HG02970 (cell line): ENCODE measurements around the gene TRAF6.
A peak's percentile ranks its signal among the peaks of the same experiment; 100 is the strongest.
"Not testable (repeated sequence)": the region's sequence is repeated elsewhere in the genome, so short reads cannot be mapped to it uniquely, and the experiment has no call there.

Experiments
- ATAC-seq: cut with Tn5 transposase; IDR thresholded peaks from one replicate; pipeline ENCODE4 v1.9.1; 2021; ENCODE audit warnings: mild to moderate bottlenecking, moderate library complexity, moderate number of reproducible peaks; ENCODE audit not compliant: unreplicated experiment, low FRiP score

The TRAF6 gene

GRCh38 chr11:36509694-36510593 lies at the start of gene TRAF6:
TSS of gene TRAF6 (minus strand) at chr11:36510272. CDS start at chr11:36501515, 8,757 bp downstream.
- ATAC-seq = peak; percentile 98

- ATAC-seq = no peak
Measured at GRCh38 chr11:36558571-36559413, 48.7 kb upstream of the TRAF6 start.

GRCh38 chr11:36557991-36558390 lies 47.9 kb upstream of the TRAF6 start:
- ATAC-seq = no peak

- not testable (repeated sequence) for ATAC-seq
Measured at GRCh38 chr11:36557390-36557789, 47.3 kb upstream of the TRAF6 start.

GRCh38 chr11:36550385-36551115 lies 40.5 kb upstream of the TRAF6 start:
- no peak for ATAC-seq

- ATAC-seq = peak; percentile 90
Measured at GRCh38 chr11:36540998-36541397, 30.9 kb upstream of the TRAF6 start.

- no peak for ATAC-seq
Measured at GRCh38 chr11:36534276-36534840, 24.3 kb upstream of the TRAF6 start.

- no peak for ATAC-seq
Measured at GRCh38 chr11:36532941-36533601, 23.0 kb upstream of the TRAF6 start.

- no peak for ATAC-seq
Measured at GRCh38 chr11:36530840-36531239, 20.8 kb upstream of the TRAF6 start.

- no peak for ATAC-seq
Measured at GRCh38 chr11:36513965-36514364, 3.9 kb upstream of the TRAF6 start.

GRCh38 chr11:36512016-36512415 lies 1.9 kb upstream of the TRAF6 start:
- no peak for ATAC-seq

- ATAC-seq = not testable (repeated sequence)
Measured at GRCh38 chr11:36511062-36511461, 990 bp upstream of the TRAF6 start.

- ATAC-seq = no peak
Measured at GRCh38 chr11:36510594-36510942, 496 bp upstream of the TRAF6 start.

- peak; percentile 9 for ATAC-seq
Measured at GRCh38 chr11:36509201-36509639, 852 bp downstream of the TRAF6 start.

- no peak for ATAC-seq
Measured at GRCh38 chr11:36508743-36509142, 1.3 kb downstream of the TRAF6 start.

GRCh38 chr11:36507824-36508489 lies 2.1 kb downstream of the TRAF6 start:
- no peak for ATAC-seq

GRCh38 chr11:36501236-36501635 lies 8.8 kb downstream of the TRAF6 start:
- no peak for ATAC-seq

- ATAC-seq = no peak
Measured at GRCh38 chr11:36500315-36500721, 9.8 kb downstream of the TRAF6 start.

- no peak for ATAC-seq
Measured at GRCh38 chr11:36499315-36499714, 10.8 kb downstream of the TRAF6 start.
